ENCODE measurements around the gene TMPRSS3.

DNA sequence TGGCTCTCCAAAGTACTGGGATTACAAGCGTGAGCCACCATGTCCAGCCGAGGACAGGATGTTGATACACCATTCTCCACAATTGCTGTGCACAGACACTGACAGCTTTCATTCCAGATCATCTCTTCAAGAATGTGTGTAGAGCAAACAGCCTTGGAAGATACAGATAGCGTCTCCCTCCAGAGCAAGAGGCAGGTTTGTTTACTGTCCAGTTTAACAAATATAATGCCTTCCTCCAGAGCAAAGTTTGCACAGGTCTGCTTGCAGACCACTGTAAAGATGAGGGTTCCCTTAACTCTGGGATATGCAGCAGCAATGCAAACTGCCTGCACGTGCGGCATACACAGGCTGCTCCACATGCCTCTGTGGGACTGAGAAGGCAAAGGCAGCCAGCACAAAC, 4.6 kb downstream of the TMPRSS3 start:
- TF ChIP-seq CTCF (IDR thresholded peaks at IDR 0.05) (no peak), POLR2A (IDR thresholded peaks at IDR 0.05) (no peak)

Data from heart left ventricle (tissue), 13 donors.